Stimulated activated naive CD4-positive, alpha-beta T cell treated with Interleukin-2 at 50 U/mL for 16 hours (primary cell): Measurements from ENCODE around the gene NOS1.
A peak's percentile ranks its signal among the peaks of the same experiment; 100 is the strongest.
"Not testable (repeated sequence)": the region's sequence is repeated elsewhere in the genome, so short reads cannot be mapped to it uniquely, and the experiment has no call there.

Experiments used
- DNase-seq: peaks from one replicate; lab custom pipeline; 2025; lab: John Stamatoyannopoulos, UW

NOS1 gene

DNA sequence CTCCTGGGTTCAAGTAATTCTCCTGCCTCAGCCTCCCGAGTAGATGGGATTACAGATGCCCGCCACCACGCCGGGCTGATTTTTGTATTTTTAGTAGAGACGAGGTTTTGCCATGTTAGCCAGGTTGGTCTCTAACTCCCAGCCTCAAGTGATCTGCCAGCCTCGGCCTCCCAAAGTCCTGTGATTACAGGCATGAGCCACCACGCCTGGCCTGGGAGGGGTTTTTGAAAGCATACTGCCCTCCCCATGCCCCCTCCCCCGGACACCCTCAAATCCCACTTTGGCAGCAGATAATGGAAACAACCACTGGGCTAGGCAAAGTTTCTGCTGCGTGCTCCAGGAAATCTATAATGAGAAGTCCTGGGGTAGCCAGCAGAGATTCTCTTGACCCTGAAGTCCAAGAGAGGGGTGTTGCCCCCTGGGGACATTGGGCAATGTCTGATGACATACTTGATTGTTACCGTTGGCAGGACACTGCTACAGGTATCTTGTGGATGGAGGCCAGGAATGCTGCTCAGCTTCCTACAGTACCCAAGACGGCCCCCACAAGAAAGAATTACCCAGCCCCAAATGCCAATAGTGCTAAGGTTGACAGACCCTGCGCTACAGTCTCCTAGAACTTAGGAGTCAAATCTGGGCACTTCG is 152.5 kb downstream of the NOS1 start:
- DNase-seq: no peak

DNA sequence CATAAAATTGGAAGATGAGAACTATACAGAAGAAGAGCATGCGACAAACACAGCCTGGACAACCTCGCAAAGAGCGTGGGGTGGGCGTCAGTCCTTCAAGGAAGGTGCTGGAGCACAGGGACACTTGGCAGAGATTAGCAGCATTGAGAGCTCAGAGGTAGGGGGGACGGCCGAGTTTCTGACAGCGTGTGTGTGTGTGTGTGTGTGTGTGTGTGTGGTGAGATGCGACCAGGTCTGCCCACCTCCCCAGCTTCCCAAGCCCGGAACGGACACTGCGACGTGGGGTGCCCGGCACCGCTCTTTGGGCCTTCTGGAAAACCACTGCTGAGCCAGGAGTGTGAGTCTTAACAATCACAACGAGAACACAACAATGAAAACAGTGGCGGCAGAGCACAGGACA is 153.2 kb downstream of the NOS1 start:
- DNase-seq: no peak

DNA sequence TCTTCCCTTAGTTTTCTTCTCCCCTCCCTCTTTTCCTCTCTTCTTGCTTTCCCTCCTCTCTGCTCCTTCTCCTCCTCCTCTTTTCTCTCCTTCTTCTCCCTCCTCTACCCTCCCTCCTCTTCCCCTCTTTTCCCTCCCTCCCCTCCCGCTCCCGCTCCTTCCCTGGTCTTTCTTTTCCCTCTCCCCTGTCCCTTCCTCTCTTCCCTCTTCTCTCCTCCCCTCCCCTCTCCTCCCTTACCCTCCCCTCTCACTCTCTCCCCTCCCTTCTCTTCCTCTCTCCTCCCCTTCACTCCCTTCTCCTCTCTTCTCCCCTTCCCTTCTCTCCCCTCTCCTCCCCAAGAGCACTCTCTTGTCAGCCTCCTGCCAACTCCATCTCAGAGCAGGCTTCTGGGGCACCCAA is 153.8 kb downstream of the NOS1 start:
- DNase-seq: no peak

DNA sequence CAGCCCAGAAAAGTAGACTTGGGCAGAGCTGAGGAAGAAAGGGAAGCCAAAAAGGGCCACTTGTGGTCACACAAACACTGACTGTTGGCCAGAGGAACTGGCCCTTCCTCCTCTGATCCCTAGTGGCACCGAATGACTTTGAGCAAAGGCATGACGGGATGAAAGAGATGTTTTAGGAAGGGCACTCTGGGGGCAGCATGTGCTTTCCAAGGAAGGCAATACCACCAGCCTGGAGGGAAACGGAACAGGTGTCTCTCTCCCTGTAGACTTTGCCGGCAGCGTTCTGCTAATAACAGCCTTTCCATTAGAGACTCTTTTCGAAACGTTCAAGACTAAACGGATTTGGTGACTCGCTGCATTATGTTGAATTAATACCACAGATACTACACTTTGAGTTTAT is 158.9 kb downstream of the NOS1 start:
- DNase-seq: no peak

DNA sequence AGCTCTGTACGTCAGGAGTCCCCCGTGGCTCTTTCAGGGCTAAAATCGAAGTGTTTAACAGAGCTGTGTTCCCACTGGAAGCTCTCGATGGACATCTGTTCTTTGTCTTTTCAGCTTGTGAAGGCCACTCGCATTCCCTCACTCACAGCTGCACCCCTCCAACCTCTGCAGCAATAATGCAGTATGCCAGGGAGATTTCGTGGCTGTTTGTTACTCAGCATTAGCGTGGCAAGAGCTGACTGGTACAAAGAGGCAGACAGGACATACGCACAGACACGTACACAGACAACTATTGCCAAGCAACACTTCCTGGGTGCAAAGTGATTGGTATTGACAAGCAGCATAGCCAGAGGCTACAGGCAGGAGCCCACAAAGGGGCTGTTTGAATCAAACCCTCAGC is 159.4 kb downstream of the NOS1 start:
- DNase-seq: no peak

DNA sequence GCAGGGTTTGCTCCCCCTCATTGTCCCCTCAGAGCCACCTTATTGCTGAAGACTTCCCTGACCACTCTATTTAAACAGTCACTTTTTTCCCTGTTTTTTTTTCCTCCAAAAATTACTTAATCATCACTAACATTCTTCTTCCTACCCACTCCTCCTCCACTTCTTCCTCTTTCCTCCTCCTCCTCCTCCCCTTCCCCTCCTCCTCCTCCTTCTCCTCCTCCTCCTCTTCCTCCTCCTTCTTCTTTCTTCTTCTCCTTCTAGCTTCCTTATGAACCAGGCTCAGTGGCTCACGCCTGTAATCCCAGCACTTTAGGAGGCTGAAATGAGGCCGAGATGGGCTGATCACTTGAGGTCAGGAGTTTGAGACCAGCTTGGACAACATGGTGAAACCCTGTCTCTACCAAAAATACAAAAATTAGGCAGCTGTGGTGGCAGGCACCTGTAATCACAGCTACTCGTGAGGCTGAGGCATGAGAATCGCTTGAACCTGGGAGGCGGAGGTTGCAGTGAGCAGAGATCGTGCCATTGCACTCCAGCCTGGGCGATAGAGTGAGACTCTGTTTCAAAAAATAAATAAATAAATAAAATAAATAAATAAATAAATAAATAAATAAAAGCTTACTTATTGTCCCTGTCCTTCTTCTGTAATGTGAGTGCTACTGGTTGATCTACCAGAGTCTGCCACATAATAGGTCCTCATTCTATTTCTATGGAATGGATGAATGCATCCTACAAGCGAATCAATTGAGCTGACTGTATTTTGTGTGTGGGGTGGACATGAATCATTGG is 161.3 kb downstream of the NOS1 start:
- DNase-seq: not testable (repeated sequence)

DNA sequence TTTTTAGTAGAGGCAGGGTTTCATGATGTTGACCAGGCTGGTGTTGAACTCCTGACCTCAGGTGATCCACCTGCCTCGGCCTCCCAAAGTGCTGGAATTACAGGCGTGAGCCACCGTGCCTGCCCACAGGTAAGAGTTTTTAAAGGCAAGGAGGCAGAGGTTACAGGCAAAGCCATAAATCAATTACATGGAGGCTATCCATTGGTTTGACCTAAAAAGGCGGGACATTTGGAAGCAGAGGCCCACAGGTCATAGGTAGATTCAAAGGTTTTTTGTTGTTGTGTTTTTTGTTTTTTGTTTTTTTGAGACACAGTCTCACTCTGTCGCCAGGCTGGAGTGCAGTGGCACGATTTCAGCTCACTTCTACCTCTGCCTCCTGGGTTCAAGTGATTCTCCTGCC is 165.1 kb downstream of the NOS1 start:
- DNase-seq: not testable (repeated sequence)

DNA sequence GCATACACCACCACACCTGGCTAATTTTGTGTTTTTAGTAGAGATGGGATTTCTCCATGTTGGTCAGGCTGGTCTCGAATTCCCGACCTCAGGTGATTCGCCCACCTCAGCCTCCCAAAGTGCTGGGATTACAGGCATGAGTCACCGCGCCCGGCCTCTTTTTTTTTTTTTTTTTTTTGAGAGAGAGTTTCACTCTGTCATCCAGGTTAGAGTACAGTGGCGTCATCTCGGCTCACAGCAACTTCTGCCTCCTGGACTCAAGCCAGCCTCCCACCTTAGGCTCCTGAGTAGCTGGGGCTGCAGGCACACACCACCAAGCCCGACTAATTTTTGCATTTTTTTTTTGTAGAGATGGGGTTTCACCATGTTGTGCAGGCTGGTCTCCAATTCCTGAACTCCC is 166.4 kb downstream of the NOS1 start:
- DNase-seq: not testable (repeated sequence)

DNA sequence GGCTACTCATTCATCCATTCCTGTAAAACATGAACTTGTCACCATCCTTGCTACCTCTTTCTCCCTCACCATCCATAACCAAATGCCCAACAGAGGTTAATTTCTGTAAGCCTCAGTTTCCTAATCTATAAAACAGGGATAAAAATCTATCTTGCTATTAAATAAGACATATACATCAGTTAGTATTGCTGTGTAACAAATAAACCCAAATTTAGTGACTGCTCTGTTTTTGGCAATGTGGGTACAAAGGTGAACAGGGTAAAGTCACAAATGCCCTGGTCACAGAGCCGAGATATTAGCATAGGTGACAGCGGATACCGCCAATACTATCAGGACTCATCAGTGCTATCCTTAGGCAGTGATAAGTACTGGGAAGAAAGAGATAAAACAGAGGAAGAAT is 167.5 kb downstream of the NOS1 start:
- DNase-seq: no peak

DNA sequence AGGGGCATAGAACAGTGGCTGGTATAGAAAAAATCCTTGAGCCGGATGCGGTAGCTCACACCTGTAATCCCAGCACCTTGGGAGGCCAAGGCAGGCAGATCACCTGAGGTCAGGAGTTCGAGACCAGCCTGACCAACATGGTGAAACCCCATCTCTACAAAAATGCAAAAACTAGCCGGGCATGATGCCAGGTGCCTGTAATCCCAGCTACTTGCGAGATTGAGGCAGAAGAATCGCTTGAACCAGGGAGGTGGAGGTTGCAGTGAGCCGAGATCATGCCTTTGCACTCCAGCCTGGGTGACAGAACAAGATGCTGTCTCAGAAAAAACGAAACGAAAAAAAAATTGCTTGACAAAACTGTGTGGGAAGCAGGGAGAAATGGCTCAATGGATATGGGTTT is 168.8 kb downstream of the NOS1 start:
- not testable (repeated sequence) for DNase-seq

DNA sequence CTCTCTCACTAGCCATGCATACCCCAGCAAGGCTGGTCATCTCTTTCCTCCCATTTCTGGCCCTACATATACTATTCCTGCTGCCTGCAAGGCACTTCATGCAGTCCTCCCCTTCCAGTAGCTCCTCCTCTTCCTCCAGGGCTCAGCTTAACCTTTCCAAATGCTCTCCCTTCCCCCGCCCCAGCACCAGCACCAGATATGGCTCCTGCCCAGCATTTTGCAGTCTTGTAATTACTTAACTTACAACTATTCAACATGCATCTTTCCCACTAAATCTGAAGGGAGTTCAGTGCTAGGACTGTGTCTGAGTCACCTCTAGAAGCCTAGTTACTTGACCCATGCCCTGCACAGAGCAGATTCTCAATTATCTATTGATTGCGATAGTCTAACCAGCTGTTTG is 169.4 kb downstream of the NOS1 start:
- DNase-seq: no peak

DNA sequence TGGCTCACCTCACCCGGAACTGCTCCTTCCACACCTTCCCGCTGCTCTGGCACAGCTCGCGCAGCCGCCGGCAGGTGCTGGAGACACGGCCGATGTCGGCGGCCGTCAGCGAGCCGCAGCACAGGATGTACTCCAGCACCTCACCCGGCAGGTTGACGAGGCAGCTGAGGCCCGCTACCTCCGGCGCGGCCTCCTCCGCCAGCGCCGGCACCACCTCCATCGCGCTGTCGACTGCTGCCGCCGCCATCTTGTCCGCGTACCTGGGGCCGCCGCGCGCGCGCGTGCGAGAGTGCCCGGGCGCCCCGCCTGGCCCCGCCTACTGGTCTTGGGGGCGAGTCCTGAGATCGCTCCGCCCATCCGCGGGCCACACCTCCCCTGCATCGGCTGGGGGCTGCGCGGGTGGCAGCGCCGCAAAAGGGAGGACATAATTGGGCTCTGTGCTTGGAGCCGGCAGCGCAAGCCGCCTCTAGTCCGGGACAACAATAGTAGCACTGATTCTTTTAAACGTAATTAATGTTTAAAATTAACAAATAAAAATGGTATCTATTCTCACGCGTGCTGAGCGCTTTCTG is 171.1 kb downstream of the NOS1 start, which contains the start of gene FBXO21:
FBXO21 (minus strand) TSS at position 261 of the 572 bp plus-strand sequence; CDS start at position 247, 14 bp downstream.
- DNase-seq: peak; percentile 84

DNA sequence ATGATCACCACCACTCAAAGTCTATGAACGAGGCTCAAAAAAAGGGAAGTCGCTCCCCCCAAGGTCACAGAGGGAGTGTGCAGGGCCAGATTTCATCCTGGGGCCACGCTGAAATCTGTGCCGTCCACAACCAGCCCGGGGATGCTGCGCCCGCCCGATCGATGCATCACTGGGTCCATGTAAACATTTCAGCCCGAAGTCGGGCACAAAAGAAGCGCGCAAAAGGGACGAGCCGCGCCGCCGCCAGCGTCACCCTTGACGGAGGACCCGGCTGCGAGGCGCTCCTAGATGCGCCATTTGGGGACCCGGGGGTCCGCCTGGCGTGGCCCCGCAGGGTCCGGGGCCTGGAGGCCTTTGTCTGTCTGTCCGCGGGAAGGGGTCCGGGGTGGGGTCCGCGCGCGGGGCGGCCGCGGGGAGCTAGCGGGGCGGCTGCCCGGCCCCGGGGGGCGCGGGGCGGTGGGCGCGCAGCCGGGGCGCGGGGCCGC is 171.7 kb downstream of the NOS1 start:
- DNase-seq: peak; percentile 22

DNA sequence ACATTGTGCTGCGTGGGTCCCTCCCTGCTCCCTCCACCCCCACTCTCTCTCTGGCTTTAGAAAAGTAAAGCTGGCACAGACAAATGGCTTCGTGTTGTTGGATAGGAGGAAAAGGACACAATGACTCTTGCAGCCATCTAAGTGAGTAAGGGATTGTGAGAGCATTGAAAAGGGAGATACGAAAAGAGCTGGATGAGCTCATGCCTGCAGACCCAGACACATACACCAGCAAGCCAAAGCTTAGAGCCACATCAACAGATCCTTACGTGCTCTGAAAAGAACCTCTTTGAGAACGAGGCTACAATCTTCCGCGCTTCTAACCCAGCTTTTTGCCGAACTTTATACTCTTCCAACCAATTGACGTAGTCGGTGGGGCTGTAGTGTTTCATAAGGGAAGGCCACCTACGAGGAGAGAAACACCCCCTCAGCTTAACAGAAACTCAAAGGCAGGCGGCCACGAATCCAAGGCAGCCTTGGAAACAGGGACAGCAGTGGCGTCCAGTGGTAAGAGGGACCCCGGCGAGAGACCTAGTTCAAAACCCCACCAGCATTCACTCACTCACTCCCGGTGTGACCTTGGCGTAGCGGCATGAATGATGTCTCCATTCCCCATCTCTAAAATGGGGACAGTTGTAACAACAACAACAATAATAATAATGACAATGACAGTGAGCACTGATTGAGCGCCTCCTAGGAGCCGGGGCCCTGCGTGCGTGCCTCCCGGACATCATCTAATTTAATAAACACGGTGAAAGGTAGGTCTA is 172.3 kb downstream of the NOS1 start:
- DNase-seq: no peak

DNA sequence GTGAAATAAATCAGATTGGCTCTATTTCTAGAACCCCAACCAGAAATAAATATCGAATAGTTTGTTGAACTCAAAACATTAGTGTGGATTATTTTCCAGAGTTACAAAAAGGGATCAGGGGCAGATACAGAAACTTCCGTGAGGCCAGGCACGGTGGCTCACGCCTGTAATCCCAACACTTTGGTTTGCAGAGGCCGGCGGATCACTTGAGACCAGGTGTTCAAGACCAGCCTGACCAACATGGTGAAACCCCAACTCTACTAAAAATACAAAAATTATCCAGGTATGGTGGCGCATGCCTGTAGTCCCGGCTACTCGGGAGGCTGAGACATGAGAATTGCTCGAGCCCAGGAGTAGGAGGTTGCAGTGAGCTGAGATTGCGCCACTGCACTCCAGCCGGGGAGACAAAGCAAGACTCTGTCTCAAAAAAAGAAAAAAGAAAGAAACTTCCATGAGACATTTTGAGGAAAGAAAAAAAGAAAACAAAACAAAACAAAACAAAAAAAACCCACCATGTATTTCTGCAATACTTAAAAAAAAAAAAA is 173.2 kb downstream of the NOS1 start:
- no peak for DNase-seq

DNA sequence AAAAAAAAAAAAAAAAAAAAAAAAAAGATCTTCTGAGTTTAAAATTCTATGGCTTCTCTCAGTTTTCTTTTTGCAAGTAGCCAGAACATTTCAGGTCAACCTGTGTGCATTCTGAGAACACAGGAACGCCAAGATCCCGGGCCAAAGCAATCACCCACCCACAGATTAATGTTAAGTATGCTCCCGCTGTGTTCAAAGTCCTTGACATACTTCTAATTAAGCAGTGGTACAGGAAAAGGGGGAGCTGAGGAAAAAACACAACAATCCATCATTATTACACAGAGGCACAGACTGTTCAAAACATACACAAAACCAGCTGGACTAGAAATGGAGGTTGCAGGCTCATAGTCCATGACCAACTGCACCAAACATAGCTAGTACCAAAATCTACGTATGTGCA is 174.0 kb downstream of the NOS1 start:
- no peak for DNase-seq

DNA sequence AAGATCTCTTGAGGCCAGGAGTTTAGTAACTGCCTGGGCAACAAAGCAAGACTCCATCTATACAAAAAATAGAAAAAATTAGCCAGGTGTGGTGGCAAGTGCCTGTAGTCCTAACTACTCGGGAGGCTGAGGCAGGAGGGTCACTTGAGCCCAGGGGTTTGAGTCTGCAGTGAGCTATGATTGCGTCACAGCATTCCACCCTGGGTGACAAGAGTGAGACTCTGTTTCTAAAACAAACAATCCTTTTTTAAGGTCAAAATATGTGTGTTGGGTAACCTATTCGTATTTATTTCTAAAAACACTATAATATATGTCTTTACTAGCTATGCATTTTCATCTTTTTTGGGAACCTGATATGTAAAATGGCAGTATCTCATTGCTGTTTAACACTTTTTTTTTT is 178.6 kb downstream of the NOS1 start:
- no peak for DNase-seq

DNA sequence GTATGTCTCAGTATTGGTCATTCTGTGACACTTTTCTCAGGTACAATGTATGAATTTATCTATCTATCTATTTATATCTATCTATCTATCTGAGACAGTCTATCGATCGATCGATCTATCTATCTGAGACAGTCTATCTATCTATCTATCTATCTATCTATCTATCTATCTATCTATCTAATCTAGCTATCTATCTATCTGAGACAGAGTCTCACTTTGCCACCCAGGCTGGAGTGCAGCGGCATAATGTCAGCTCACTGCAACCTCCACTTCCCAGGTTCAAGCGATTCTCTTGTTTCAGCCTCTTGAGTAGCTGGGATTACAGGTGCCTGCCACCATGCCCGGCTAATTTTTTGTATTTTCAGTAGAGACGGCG is 180.0 kb downstream of the NOS1 start:
- DNase-seq: not testable (repeated sequence)

DNA sequence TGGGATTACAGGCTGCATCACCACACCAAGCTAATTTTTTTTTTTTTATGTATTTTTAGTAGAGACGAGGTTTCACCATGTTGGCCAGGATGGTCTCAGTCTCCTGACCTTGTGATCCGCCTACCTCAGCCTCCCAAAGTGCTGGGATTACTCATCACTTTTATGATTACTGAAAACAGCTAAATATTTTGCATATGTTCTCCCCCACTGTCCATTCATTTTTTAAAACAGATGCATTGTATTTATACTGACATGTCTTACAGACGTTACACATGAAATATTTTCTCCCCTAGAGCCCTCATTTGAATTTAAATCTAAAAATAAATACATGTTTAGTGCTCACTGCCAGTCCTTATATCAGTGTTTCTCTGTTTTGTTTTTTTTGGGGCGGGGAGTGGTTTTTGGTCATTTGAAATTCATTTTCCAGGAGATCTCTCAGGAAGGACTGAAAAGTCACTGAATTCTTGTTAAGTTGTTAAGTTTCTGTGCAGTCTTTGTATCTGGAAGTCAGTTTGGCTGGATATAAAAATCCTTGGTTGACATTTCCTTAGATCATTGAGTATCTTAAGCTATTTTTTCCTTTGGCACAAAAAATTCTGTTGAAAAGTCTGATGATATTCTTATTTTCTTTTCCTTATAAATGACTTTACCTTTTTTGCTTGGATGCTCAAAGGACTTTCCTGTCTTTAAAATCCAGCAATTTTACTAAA is 180.5 kb downstream of the NOS1 start:
- no peak for DNase-seq

DNA sequence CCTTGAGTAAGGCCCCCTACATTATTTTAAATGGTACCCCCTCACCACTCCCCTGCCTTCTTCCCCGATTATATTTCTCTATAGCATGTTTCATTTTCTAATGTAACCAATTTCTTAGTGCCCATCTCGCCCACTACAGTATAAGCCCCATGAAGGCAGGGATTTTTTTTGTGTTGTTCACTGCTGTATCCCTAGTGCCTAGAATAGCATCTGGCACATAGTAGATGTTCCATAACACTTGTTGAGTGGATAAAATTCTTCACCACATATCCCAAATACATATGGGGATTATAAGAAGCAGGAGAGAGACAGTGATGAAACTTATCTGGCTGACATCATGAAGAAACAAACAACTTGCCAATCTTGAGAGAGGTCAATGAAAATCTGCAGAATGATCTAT is 182.7 kb downstream of the NOS1 start:
- DNase-seq: no peak

DNA sequence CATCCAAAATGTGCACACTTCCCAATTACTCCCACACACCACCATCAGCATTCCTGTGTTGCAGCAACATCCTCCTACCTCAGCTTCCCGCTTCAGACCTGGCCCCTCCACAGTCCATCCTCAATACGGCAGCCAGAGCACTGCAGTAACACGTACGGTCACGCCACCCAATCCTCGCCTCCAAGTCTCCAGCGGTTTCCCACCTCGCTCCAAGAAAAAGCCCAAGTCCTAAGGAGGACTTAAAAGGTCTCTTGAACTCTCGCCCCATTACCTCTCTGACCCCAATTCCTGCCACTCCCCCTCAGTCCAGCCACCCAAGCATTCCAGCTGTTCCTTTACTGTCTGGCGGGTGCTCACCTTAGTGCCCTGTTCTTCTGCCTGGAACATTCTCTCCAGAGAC is 183.1 kb downstream of the NOS1 start:
- DNase-seq: no peak

DNA sequence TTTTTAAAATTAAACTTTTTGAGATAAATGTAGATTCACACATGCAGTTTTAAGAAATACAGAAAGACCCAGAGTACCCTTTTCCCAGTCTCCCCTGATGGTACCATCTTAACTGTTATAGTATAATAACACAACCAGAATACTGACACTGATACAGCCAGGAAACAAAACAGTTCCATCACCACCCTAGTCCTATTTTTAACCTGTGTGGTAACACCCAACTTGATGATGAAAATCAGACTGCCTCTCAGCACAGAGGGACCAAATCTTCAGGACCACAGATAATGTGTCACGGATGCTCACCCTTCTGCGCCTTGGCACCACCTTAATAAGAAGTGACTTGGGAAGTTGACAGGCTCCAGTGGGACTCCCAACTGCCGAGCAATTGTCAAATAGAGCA is 189.3 kb downstream of the NOS1 start:
- DNase-seq: no peak
